Fibroblast of skin of right quadriceps (primary cell): Measurements from ENCODE around the gene HFE.
A peak's percentile ranks its signal among the peaks of the same experiment; 100 is the strongest.
"Not testable (repeated sequence)": the region's sequence is repeated elsewhere in the genome, so short reads cannot be mapped to it uniquely, and the experiment has no call there.

Source experiments
- DNase-seq: peaks from one replicate; pipeline ENCODE4 v3.0.0-alpha.2; 2013

The HFE gene

DNA sequence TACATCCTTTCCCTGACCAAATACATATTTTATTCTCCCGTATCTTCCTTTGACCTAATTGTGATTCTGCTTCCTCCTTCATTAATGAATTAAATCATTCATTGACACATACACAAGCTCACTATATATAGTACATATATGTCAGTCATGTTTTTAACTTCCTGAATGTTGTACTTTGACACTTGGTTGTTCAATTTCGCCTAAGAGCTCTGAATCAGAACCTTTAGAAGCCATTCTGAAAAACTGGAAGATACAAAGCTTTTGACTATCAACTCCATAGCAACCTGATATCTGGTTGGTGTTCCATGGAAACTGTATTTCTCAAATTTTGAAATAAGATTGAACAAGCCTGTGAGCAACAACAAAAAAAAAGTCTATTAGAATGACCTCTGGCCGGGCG lies 27.3 kb upstream of the HFE start:
- no peak for DNase-seq

DNA sequence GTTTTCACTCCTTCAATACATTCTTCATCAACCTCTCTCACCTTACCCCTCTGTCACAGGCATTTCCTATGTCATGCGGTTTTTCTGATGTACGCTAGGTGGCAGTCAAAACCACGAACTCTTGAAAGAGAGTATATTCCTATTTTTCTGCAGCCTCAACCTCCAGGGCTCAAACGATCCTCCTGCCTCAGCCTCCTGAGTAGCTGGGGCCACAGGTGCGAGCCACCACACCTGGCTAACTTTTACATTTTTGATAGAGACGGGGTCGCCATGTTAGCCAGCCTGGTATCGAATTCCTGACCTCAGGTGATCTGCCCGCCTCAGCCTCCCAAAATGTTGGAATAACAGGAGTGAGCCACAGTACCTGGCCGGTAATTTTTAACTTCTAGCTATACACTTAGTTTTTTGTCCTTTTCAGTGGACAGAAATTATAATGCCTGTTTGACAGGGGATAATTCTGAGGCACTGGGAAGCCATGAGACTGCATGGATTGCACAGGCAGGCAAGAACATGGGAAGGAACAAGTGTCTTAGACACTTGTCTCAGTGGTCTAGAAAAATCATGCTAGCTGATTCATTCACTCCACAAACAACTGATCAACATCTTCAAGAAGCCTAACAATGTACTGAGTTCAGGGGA lies 22.5 kb upstream of the HFE start:
- peak; percentile 53 for DNase-seq

DNA sequence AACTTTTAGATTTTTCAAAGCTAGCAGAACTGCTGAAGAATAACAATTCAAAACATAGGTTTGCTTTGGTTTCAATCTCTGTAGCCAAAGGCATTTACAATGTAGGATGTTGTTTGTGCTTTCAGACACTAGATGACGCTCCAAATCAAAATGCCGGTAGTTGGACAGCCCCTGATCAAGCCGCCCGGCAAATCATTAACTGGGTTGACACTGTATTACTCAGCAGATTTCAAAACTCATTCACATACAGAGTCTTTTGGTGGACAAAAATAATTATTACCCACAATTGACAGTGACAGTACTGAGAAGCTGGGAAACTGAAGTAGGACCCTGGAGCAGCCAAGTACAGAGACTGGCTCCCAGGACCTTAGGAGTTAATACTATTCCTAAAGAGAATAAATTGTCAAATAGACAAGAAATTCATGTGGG lies 21.3 kb upstream of the HFE start:
- DNase-seq, result peak; percentile 84

DNA sequence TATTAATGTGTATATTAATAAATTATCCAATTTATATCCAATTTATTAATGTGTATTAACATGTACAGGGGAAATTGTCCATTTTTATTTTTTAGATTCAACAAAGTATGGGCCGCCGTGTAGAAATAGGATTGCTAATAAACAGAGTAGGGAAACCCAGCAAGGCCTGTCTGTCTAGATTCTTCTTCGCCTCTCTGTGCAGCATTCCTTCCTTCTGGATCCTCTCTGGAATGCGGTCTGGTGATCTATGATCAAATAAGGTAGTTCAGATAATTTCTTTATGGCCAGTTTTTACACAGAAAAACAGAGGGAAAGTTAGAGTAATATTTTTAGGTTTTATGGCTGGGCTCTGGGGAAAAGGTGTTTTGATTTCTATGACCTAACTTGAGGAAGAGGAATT lies 19.9 kb upstream of the HFE start:
- DNase-seq, result no peak

DNA sequence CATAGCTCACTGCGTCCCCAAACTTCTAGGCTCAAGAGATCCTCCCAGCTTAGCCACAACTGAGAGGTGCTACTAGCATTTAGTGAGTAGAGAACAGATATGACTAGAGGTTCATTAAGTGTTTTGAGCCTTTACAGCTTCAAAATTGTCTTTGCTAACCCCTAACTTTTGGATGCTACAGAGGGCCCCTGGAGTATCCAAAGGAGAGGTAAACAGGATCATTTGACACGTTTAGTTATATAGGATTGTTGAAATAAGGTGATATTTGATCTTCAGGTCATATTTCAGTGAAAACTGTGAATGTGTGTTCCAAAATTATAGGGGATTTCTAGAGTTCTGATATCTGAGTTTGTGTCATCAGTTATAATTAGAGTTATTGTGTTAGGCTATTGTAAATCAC lies 19.2 kb upstream of the HFE start:
- no peak for DNase-seq

DNA sequence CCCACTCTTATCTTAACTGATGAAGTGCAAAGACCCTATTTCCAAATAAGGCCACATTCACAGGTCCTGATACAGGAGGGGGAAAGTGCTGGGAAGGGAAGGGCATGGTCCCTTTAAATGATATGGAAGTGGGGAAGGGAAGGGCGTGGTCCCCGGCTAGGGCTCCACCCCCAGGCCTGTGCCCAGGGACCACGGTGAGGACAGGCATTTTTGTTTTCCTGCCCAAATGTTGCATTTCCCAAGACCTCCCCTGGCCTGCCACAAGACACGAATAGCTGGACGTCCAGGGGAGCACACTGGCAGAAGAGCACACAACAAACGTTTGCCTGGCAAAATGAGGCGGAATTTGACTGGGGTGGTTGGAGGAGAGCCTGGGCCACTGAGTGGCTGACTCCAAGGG lies 16.1 kb upstream of the HFE start:
- no peak for DNase-seq

DNA sequence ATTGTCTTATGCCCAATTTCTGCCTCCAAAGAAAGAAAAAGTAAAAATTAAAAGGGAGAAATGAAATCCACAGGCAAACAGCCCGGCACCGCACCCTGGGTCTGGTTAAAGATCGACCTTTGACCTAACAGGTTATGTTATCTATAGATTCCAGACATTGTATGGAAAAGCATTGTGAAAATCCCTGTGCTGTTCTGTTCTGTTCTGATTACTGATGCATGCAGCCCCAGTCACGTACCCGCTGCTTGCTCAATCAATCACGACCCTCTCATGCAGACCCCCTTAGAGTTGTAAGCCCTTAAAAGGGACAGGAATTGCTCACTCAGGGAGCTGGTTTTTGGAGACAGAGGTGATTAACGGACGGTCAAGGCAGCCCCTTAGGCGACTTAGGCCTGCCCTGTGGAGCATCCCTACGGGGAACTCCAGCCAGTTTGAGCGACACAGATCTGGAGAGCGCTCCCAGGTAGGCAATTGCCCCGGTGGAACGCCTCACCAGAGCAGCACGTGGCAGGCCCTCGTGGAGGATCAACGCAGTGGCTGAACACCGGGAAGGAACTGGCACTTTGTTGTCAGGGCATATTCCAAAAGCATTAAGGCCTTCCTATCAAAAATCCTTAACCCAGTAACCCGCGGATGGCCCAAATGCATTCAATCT lies 12.0 kb upstream of the HFE start:
- no peak for DNase-seq

DNA sequence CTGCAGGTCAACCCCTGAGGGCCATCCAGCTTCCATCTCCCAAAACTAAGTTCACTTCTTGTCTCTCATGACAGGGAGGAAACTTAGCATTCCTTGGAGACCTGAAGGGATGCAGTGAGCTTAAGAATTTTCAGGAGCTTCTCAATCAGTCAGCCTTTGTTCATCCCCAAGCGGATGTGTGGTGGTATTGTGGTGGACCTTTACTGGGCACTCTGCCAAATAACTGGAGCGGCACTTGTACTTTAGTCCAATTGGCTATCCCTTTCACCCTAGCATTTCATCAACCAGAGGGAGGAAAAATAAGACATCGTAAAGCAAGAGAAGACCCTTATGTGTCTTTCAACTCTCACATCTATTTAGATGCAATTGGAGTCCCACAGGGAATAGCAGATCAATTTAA lies 9.2 kb upstream of the HFE start:
- DNase-seq, result not testable (repeated sequence)

DNA sequence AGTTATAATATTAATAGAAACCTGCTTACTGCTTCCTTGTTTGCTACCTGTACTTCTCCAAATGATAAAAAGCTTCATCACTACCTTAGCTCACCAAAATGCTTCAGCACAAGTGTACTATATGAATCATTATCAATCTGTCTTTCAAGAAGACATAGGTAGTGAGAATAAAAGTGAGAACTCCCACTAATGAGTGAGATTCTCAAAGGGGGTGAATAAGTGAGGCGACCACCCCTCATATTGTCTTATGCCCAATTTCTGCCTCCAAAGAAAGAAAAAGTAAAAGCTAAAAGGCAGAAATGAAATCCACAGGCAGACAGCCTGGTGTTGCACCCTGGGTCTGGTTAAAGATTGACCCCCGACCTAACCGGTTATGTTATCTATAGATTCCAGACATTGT lies 6.1 kb upstream of the HFE start:
- DNase-seq, result not testable (repeated sequence)

DNA sequence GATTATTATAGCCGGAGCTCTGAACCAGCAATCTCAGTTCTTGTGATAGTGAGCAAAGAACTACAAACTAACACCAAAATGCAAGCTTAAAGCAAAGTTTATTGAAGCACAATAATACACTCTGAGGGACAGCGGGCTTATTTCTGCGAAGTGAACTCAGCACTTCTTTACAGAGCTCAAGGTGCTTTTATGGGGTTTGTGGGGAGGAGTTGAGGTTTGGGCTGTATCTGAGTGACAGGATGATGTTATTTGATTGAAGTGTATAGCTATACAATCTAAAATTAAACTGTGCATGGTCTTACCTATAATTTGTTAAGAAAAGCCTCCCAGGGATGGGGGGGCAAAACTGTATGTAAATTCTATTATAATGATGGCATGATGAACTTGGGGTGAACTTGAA lies 1.0 kb upstream of the HFE start:
- DNase-seq, result no peak

DNA sequence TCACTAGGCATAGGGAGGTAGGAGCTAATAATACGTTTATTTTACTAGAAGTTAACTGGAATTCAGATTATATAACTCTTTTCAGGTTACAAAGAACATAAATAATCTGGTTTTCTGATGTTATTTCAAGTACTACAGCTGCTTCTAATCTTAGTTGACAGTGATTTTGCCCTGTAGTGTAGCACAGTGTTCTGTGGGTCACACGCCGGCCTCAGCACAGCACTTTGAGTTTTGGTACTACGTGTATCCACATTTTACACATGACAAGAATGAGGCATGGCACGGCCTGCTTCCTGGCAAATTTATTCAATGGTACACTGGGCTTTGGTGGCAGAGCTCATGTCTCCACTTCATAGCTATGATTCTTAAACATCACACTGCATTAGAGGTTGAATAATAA lies 1.1 kb downstream of the HFE start:
- DNase-seq, result no peak

DNA sequence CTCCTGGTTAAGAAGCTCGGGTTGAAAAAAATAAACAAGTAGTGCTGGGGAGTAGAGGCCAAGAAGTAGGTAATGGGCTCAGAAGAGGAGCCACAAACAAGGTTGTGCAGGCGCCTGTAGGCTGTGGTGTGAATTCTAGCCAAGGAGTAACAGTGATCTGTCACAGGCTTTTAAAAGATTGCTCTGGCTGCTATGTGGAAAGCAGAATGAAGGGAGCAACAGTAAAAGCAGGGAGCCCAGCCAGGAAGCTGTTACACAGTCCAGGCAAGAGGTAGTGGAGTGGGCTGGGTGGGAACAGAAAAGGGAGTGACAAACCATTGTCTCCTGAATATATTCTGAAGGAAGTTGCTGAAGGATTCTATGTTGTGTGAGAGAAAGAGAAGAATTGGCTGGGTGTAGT lies 2.0 kb downstream of the HFE start:
- no peak for DNase-seq

DNA sequence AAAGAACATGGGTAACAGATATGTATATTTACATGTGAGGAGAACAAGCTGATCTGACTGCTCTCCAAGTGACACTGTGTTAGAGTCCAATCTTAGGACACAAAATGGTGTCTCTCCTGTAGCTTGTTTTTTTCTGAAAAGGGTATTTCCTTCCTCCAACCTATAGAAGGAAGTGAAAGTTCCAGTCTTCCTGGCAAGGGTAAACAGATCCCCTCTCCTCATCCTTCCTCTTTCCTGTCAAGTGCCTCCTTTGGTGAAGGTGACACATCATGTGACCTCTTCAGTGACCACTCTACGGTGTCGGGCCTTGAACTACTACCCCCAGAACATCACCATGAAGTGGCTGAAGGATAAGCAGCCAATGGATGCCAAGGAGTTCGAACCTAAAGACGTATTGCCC lies 5.2 kb downstream of the HFE start:
- no peak for DNase-seq

DNA sequence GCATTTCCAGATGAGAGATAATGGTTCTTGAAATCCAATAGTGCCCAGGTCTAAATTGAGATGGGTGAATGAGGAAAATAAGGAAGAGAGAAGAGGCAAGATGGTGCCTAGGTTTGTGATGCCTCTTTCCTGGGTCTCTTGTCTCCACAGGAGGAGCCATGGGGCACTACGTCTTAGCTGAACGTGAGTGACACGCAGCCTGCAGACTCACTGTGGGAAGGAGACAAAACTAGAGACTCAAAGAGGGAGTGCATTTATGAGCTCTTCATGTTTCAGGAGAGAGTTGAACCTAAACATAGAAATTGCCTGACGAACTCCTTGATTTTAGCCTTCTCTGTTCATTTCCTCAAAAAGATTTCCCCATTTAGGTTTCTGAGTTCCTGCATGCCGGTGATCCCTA lies 6.8 kb downstream of the HFE start:
- no peak for DNase-seq

DNA sequence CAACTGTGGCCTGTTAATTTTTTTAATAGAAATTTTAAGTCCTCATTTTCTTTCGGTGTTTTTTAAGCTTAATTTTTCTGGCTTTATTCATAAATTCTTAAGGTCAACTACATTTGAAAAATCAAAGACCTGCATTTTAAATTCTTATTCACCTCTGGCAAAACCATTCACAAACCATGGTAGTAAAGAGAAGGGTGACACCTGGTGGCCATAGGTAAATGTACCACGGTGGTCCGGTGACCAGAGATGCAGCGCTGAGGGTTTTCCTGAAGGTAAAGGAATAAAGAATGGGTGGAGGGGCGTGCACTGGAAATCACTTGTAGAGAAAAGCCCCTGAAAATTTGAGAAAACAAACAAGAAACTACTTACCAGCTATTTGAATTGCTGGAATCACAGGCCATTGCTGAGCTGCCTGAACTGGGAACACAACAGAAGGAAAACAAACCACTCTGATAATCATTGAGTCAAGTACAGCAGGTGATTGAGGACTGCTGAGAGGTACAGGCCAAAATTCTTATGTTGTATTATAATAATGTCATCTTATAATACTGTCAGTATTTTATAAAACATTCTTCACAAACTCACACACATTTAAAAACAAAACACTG lies 10.1 kb downstream of the HFE start:
- peak; percentile 57 for DNase-seq

DNA sequence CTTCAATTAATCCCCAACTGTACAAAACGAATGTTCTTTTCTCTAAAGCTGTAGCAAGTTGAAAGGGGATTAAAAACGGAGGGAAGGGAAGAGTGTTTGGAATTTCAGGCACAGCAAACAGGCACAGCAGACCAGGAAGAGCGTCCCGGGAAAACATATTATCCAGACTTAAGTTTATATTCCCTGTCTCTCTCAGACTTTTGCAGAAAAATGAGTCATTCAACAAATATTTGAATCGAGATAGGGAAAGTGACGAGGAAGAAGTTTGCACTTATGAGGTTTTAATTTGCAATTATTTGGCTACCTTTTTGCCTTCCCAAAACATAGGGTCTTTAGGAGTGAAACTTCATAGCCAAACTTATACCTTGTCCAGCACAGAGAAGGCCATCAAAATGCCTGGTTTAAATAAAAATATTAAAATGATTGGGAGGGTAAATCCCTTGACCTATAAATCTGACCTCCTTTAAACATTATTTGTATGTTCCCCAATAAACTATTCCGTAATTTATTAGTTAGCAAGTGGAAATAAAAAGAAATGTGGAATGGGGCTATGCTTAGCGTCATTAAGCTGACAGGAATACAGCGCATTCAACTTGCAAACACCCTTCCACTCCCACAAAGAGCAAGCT lies 16.0 kb downstream of the HFE start:
- peak; percentile 77 for DNase-seq

DNA sequence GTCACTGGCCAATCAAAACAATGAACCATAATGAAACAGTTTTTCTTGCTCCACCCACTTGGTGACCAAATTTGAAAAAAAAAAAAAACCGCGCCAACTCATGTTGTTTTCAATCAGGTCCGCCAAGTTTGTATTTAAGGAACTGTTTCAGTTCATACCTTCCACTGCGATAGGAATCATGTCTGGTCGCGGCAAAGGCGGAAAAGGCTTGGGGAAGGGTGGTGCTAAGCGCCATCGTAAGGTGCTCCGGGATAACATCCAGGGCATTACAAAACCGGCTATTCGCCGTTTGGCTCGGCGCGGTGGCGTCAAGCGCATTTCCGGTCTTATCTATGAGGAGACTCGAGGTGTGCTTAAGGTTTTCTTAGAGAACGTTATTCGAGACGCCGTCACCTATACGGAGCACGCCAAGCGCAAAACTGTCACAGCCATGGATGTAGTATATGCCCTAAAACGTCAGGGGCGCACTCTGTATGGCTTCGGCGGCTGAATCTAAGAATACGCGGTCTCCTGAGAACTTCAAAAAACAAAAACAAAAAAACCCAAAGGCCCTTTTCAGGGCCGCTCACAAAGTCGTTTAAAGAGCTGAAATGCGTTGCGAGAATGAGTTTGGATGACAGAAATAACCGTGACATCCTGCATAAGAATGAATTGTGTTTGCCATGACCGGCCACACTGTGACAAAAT lies 16.7 kb downstream of the HFE start:
- peak; percentile 98 for DNase-seq

DNA sequence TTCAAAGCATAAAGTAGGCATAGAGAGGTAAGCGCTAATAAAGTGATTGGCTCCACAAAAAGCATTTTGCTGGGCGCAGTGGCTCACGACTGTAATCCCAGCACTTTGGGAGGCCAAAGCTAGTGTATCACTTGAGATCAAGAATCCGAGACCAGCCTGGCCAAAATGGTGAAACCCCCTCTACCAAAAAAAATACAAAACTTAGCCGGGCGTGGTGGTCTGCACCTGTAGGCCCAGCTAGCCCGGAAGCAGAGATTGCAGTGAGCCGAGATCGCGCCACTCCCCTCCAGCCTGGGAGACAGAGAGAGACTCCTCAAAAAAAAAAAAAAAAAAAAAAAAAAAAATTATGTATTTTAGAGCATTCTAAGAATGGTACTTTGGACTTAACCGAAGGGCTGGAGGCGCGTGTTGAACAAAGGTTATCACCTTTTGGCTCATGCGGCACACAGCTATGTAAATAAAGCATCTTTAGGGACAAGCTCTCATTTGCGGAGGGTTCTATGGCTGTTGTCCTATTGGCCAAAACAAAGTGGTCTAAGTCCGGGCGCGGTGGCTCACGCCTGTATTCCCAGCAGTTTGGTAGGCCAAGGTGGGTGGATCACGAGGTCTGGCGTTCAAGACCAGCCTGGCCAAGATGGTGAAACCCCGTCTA lies 17.4 kb downstream of the HFE start:
- DNase-seq, result no peak

DNA sequence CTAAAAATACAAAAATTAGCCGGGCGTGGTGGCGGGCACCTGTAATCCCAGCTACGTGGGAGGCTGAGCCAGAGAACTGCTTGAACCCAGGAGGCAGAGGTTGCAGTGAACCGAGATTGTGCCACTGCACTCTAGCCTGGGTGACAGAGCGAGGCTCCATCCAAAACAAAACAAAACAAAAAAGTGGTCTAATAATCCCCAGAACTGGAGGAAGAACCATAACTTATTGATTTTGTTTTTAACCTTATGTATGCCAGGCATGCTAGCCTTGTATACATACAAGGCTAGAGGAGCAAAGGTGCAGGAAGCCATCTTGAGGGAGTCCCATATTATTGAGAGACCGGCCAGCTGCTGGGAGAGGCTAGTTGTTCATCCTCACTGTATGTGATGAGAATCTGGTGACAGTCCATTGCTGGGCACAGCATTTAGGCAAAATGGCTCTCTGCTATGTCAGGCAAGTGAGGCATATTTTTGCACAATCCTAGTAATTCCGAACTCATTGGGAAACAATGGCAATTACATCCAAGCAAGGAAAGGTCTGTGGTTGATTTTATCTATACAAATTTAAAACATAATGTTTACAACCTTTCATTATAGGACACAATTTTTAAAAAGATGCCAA lies 18.0 kb downstream of the HFE start:
- DNase-seq, result no peak

DNA sequence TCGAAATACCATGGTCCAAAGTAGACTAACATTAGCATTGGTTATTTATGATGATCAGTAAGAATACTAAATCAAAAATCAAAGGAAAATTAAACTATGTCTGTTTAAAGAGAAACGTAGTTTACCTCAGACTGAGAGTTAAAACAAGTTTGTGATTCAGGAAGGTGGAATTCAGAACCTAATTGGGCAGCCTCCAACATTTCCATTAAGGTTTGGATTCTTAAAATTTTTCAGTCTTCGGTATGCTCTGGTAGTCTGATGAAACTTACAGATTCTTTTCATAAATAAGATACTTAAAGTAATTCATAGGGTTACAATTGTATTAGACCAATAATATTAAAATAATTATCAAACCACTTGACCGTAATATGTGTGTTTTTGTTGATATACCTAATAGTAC lies 18.6 kb downstream of the HFE start:
- peak; percentile 60 for DNase-seq

DNA sequence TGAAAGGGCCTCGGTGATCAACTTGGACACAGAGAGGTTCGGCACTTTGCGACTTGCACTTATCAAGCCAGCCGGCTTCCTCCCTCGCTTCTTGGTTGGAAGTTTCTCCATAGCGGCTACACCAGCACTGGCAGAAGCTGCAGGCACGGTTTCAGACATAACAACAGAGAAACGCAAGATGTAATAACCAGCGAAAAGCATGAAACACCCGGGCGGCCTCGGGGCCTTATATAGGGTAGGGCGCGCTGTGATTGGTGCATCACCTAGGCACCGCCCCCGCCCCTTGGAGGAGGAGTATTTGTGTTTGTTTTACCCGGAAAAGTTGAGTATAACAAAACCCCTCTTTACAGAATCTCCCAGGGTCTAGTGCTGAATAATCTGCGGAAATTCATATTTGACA lies 20.7 kb downstream of the HFE start:
- DNase-seq, result no peak

DNA sequence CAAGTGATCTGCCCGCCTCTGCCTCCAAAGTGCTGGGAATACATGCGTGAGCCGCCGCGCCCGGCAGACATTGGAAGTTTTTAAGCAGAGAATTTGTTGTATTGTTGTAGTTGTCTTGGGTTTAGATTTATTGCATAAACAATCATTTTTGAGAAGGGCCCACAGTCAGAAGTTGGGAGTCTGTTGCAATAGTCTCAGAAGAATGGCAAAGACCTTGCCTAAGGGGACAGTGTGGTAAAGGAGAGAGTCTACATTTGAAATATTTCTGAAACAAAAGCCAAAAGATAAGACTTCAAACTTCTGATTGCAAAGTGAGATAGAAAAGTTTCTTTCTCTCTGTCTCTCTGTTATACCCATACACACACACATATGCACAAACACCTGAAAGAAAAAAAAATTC lies 22.5 kb downstream of the HFE start:
- DNase-seq, result no peak

DNA sequence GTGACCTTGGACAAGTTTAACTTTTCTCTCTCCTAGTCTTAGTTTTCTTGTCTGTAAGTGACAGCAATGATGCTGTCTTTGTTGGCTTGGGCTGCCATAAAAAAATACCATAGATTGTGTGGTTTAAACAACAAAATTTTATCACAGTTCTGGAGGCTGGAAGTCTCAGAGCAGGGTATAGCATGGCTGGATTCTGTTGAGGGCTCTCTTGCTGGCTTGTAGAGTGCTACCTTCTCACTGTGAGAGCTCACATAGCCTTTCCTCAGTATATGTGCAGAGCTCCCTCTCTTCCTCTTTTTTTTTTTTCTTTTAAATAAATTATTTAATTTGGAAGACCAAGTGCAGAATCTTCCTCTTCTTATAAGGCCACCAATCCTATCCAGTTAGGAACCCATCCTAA lies 26.3 kb downstream of the HFE start:
- no peak for DNase-seq
